HEK293 (cell line): ENCODE measurements around the gene RPL36.

ENCODE experiments used
- CTCF ChIA-PET: fragments of 350-600 bp; formaldehyde crosslinking; extraction: SDS; loops from one replicate; lab custom pipeline; 2021; ENCODE audit warnings: antibody characterized with exemption; lab: Yijun Ruan, JAX
- POLR2A ChIA-PET: fragments of 300-600 bp; formaldehyde crosslinking; extraction: SDS; loops from one replicate; lab custom pipeline; 2020; ENCODE audit warnings: antibody characterized with exemption, inconsistent platforms; lab: Yijun Ruan, JAX
- H3K27ac ChIP-seq: fragments of 200-500 bp; sonication (Bioruptor generic); 2 replicates; pipeline ENCODE4 v1.5.1; 2014; ENCODE audit warnings: low read depth, low read length, control low read depth, inconsistent platforms; ENCODE audit errors: extremely low read depth
- H3K36me3 ChIP-seq, 2 experiments: fragments of 200-500 bp in 1 of 2; sonication (Bioruptor generic) in 1 of 2; 1 replicate in 1 of 2; 2 replicates in 1 of 2; pipeline ENCODE4 v1.5.1; 2014 to 2017; ENCODE audit warnings: inconsistent platforms in 2 of 2, low read length in 2 of 2; ENCODE audit not compliant: control insufficient read depth in 2 of 2, insufficient read depth in 1 of 2
- H3K4me1 ChIP-seq: fragments of 200-500 bp; sonication (Bioruptor generic); 2 replicates; pipeline ENCODE4 v1.5.1; 2014; ENCODE audit warnings: mild to moderate bottlenecking, low read length, inconsistent platforms; ENCODE audit not compliant: control insufficient read depth, insufficient read depth
- H3K4me3 ChIP-seq: 2 replicates; pipeline ENCODE4 v1.5.1; 2011; ENCODE audit warnings: low read depth, mild to moderate bottlenecking, control low read depth, low read length, moderate library complexity
- H3K9me3 ChIP-seq: fragments of 200-500 bp; sonication (Bioruptor generic); 2 replicates; pipeline ENCODE4 v1.5.1; 2014; ENCODE audit warnings: low read depth, low read length, inconsistent platforms; ENCODE audit not compliant: control insufficient read depth, insufficient read depth
- GLI2 ChIP-seq: fragments of 450-650 bp; formaldehyde crosslinking; IDR thresholded peaks from 2 replicates; pipeline ENCODE4; 2017; ENCODE audit warnings: missing biosample characterization, missing genetic modification characterization, low read depth, borderline replicate concordance
- KLF1 ChIP-seq: fragments of 450-650 bp; formaldehyde crosslinking; IDR thresholded peaks from 2 replicates; pipeline ENCODE4 v1.5.1; 2016; ENCODE audit warnings: missing biosample characterization, missing genetic modification characterization
- PRDM6 ChIP-seq: fragments of 450-650 bp; formaldehyde crosslinking; IDR thresholded peaks from 2 replicates; pipeline ENCODE4 v1.5.1; 2017; ENCODE audit warnings: missing biosample characterization, missing genetic modification characterization
- ZFP3 ChIP-seq: fragments of 450-650 bp; formaldehyde crosslinking; IDR thresholded peaks from 2 replicates; pipeline ENCODE4 v1.5.1; 2016; ENCODE audit warnings: low read depth, missing biosample characterization, missing genetic modification characterization
- ZNF10 ChIP-seq: fragments of 450-650 bp; formaldehyde crosslinking; IDR thresholded peaks from 2 replicates; pipeline ENCODE4 v1.5.1; 2017; ENCODE audit warnings: missing biosample characterization, missing genetic modification characterization
- ZNF132 ChIP-seq: fragments of 450-650 bp; formaldehyde crosslinking; IDR thresholded peaks from 2 replicates; pipeline ENCODE4 v1.5.1; 2017; ENCODE audit warnings: missing biosample characterization, missing genetic modification characterization, borderline replicate concordance
- ZNF146 ChIP-seq: fragments of 450-650 bp; formaldehyde crosslinking; IDR thresholded peaks from 2 replicates; pipeline ENCODE4 v1.5.1; 2016; ENCODE audit warnings: missing biosample characterization, missing genetic modification characterization
- ZNF214 ChIP-seq: fragments of 450-650 bp; formaldehyde crosslinking; IDR thresholded peaks from 2 replicates; pipeline ENCODE4 v1.5.1; 2017; ENCODE audit warnings: missing biosample characterization, mild to moderate bottlenecking, missing genetic modification characterization, borderline replicate concordance
- ZNF292 ChIP-seq: fragments of 450-650 bp; formaldehyde crosslinking; IDR thresholded peaks from 2 replicates; pipeline ENCODE4 v1.5.1; 2016; ENCODE audit warnings: low read depth, missing biosample characterization, missing genetic modification characterization, borderline replicate concordance
- ZNF335 ChIP-seq: fragments of 450-650 bp; formaldehyde crosslinking; conservative IDR thresholded peaks from 2 replicates; pipeline ENCODE4 v1.5.1; 2016; ENCODE audit warnings: missing biosample characterization, missing genetic modification characterization
- ZNF398 ChIP-seq: fragments of 450-650 bp; formaldehyde crosslinking; IDR thresholded peaks from 2 replicates; pipeline ENCODE4 v1.5.1; 2017; ENCODE audit warnings: missing biosample characterization, missing genetic modification characterization
- ZNF473 ChIP-seq: fragments of 450-650 bp; formaldehyde crosslinking; IDR thresholded peaks from 2 replicates; pipeline ENCODE4 v1.5.1; 2017; ENCODE audit warnings: missing biosample characterization, missing genetic modification characterization
- ZNF544 ChIP-seq: fragments of 450-650 bp; formaldehyde crosslinking; IDR thresholded peaks from 2 replicates; pipeline ENCODE4 v1.5.0; 2017; ENCODE audit warnings: missing biosample characterization, missing genetic modification characterization
- ZNF654 ChIP-seq: fragments of 450-650 bp; formaldehyde crosslinking; IDR thresholded peaks from 2 replicates; pipeline ENCODE4 v1.5.1; 2016; ENCODE audit warnings: low read depth, missing biosample characterization, missing genetic modification characterization
- ZNF660 ChIP-seq: fragments of 450-650 bp; IDR thresholded peaks from 2 replicates; pipeline ENCODE4 v1.5.1; 2018; ENCODE audit warnings: missing biosample characterization, mild to moderate bottlenecking, missing genetic modification characterization
- ZNF677 ChIP-seq: fragments of 450-650 bp; IDR thresholded peaks from 2 replicates; pipeline ENCODE4 v1.5.0; 2018; ENCODE audit warnings: missing biosample characterization, mild to moderate bottlenecking, missing genetic modification characterization, moderate library complexity
- ZNF692 ChIP-seq: fragments of 450-650 bp; formaldehyde crosslinking; IDR thresholded peaks from 2 replicates; pipeline ENCODE4 v1.5.1; 2016; ENCODE audit warnings: missing biosample characterization, missing genetic modification characterization
- ZSCAN5A ChIP-seq: fragments of 450-650 bp; formaldehyde crosslinking; IDR thresholded peaks from 2 replicates; pipeline ENCODE4 v1.5.1; 2016; ENCODE audit warnings: missing biosample characterization, missing genetic modification characterization
- ZXDB ChIP-seq: fragments of 450-650 bp; formaldehyde crosslinking; IDR thresholded peaks from 2 replicates; pipeline ENCODE4 v1.5.1; 2016; ENCODE audit warnings: missing biosample characterization, missing genetic modification characterization

Gene RPL36

GRCh38 chr19:5641171-5641570 lies 48.9 kb upstream of the RPL36 start:
- ChIA-PET POLR2A (no interaction called here), CTCF (no interaction called here)
- Histone ChIP-seq H3K36me3 (peaks cover 28 to 65% of the 10 kb centered on the region in 2 experiments), H3K4me1 (no peaks in the 10 kb centered on the region), H3K27ac (no peak overlapping the region), H3K9me3 (no peaks in the 10 kb centered on the region), H3K4me3 (no peak overlapping the region)
- no peak for TF ChIP-seq ZFP3 (tag by site-specific recombination)

- POLR2A ChIA-PET: interaction anchor here (0.6 kb wide), 1 partner anchor 20 kb away, joined by 3 read pairs; the partner anchor contains the start of genes SAFB and SAFB2
- CTCF ChIA-PET: no interaction called here
- peaks cover 30 to 74% of the 10 kb centered on the region in 2 experiments for H3K36me3 ChIP-seq
Observed at GRCh38 chr19:5642204-5642603, 47.9 kb upstream of the RPL36 start.

GRCh38 chr19:5643060-5643459 lies 47.0 kb upstream of the RPL36 start:
- Histone ChIP-seq H3K4me3 (no peak overlapping the region), H3K9me3 (no peaks in the 10 kb centered on the region), H3K27ac (no peak overlapping the region), H3K36me3 (peaks cover 33 to 76% of the 10 kb centered on the region in 2 experiments), H3K4me1 (no peaks in the 10 kb centered on the region)
- POLR2A ChIA-PET: no interaction called here
- TF ChIP-seq ZNF677 (tag by site-specific recombination) (peak; percentile 95), ZXDB (tag by site-specific recombination) (no peak)
- CTCF ChIA-PET: interaction anchor here (0.7 kb wide), 1 partner anchor 47 kb away, joined by 3 read pairs; the partner anchor contains the start of gene RPL36

More at GRCh38 chr19:5642204-5642603, 47.9 kb upstream of the RPL36 start:
- no peaks in the 10 kb centered on the region for H3K4me1 ChIP-seq
- H3K9me3 ChIP-seq: no peaks in the 10 kb centered on the region
- TF ChIP-seq ZNF335 (tag by site-specific recombination) (no peak), KLF1 (tag by site-specific recombination) (no peak)
- no peak overlapping the region for H3K4me3 ChIP-seq
- no peak overlapping the region for H3K27ac ChIP-seq

- TF ChIP-seq ZNF473 (tag by site-specific recombination) (no peak), ZNF132 (tag by site-specific recombination) (no peak), PRDM6 (no peak), ZNF544 (tag by site-specific recombination) (no peak), ZNF10 (tag by site-specific recombination) (no peak), GLI2 (no peak), ZNF214 (tag by site-specific recombination) (no peak), ZNF398 (no peak), ZNF660 (tag by site-specific recombination) (no peak), ZSCAN5A (tag by site-specific recombination) (no peak), ZNF292 (tag by site-specific recombination) (no peak), ZNF146 (tag by site-specific recombination) (no peak), ZNF335 (tag by site-specific recombination) (no peak), ZNF654 (tag by site-specific recombination) (no peak), ZNF692 (tag by site-specific recombination) (no peak)
- no peak overlapping the region for H3K4me3 ChIP-seq
- H3K4me1 ChIP-seq: no peaks in the 10 kb centered on the region
- peaks cover 31 to 79% of the 10 kb centered on the region in 2 experiments for H3K36me3 ChIP-seq
- ChIA-PET POLR2A (no interaction called here), CTCF (interaction anchor here (0.8 kb wide), 1 partner anchor 43 kb away, joined by 6 read pairs; no protein-coding TSS in a partner anchor)
- H3K27ac ChIP-seq: no peak overlapping the region
- H3K9me3 ChIP-seq: no peaks in the 10 kb centered on the region
Observed at GRCh38 chr19:5644037-5644436, 46.1 kb upstream of the RPL36 start.
